HEK293T (cell line): ENCODE data around the gene MRPS5.

ENCODE experiments used
- ARNT ChIP-seq: fragments of 450-650 bp; IDR thresholded peaks from 2 replicates; pipeline ENCODE4 v1.6.1; 2017; ENCODE audit warnings: mild to moderate bottlenecking
- FOXA1 ChIP-seq: fragments of 450-650 bp; IDR thresholded peaks from 2 replicates; pipeline ENCODE4 v1.6.1; 2016; ENCODE audit warnings: mild to moderate bottlenecking
- HDGF ChIP-seq: fragments of 450-650 bp; IDR thresholded peaks from 2 replicates; pipeline ENCODE4 v1.6.1; 2017; ENCODE audit warnings: antibody characterized with exemption, borderline replicate concordance
- NFRKB ChIP-seq: fragments of 450-650 bp; IDR thresholded peaks from 2 replicates; pipeline ENCODE4 v1.6.1; 2016; ENCODE audit warnings: mild to moderate bottlenecking, moderate library complexity
- TARDBP ChIP-seq: fragments of 450-650 bp; IDR thresholded peaks from 2 replicates; pipeline ENCODE4 v1.6.1; 2016

DNA sequence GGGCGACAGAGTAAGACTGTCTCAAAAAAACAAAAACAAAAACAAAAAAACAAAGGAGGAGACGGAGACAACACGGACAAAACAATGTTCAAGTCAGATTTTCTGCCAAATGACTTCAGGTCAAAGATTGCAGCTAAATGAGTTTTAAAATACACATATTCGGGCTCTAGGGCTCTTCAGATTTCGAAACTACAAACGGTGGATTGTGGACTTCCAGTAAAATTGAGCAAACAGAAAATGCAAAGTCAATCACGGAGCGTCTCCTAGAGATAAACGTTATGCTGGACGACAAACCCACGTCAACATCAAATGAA lies 558 bp downstream of the MRPS5 start:
- no peak for TF ChIP-seq TARDBP
- no peak for TF ChIP-seq FOXA1
- no peak for TF ChIP-seq HDGF
- no peak for TF ChIP-seq NFRKB
- no peak for TF ChIP-seq ARNT
